SH-SY5Y (cell line): ENCODE data around the gene TSC22D1.

Source experiments
- GATA2 ChIP-seq: IDR thresholded peaks from 2 replicates; pipeline ENCODE4 v1.6.1; 2011; ENCODE audit warnings: mild to moderate bottlenecking, low read depth, low read length
- GATA3 ChIP-seq: IDR thresholded peaks from 2 replicates; pipeline ENCODE4 v1.6.1; 2011; ENCODE audit warnings: low read depth, mild to moderate bottlenecking, low read length, moderate library complexity

DNA sequence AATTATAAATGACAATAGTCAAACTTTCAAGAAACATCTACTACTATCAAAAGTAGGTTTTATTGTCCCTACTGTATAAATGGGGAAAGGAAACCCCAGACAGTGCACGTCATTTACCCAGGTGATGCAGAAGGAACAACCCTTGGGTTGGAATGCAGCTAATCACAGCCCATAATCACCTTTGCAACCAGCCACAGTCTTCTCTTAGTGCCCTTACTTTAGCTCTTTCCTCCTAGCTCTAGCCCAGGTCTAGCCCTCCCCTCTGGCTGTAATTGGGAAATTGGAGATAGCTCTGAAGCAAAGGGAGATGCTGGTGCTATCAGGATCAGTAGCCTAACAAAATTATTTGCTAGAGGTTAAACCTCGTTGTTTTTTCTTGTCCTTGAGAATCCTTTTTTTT, 25.5 kb upstream of the TSC22D1 start:
- TF ChIP-seq GATA3 (no peak), GATA2 (no peak)
